GM12875 (cell line): ENCODE results near the gene WWTR1.

Experiments used
- H3K4me3 ChIP-seq: one replicate; pipeline ENCODE4 v1.5.1; 2011; ENCODE audit warnings: low read depth, low read length, control low read depth
- TF ChIP-seq, protein P1 (sequence below): IDR thresholded peaks from 2 replicates; pipeline ENCODE4 v1.5.1; 2011; ENCODE audit warnings: low read depth, mild to moderate bottlenecking, control low read depth, inconsistent platforms, low read length, moderate library complexity, borderline replicate concordance; ENCODE audit not compliant: insufficient read depth

WWTR1 gene

DNA sequence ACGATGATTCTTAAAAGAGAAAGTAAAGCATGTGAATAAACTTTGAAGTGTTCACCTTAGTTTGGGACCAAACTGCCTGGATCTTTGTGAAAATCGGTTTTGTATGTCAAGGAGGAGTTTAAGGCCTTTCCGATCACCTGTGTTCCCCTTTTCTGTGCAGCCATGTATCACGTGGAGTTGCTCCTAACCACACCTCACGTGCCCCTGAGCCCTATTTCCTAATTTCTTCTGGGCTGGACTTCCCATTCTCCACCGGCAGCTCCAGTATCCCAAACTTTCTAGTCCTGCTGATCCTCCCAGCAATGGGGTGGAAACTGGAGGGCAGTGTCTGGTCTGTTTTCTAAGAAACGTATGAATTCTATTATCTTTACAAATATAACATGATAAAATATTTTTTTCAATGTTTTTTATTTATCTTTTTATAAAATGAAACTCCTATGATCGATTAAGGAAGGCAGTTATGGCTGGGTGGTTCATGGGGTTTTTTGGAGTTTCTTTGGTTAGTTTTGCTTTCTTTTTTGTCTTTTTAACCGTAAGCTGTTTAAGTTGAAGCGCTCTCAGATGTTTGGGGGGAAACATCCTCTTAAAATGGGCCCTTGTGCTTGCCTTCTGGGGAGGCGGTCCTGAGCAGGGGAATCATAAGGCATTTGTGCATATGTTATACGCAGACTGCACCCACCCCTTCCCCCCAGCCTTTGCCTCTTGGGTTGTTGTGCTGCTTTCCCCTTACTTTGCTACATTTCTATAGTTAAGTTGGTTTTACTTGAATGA is 43.6 kb upstream of the WWTR1 start:
- TF ChIP-seq, protein P1, sequence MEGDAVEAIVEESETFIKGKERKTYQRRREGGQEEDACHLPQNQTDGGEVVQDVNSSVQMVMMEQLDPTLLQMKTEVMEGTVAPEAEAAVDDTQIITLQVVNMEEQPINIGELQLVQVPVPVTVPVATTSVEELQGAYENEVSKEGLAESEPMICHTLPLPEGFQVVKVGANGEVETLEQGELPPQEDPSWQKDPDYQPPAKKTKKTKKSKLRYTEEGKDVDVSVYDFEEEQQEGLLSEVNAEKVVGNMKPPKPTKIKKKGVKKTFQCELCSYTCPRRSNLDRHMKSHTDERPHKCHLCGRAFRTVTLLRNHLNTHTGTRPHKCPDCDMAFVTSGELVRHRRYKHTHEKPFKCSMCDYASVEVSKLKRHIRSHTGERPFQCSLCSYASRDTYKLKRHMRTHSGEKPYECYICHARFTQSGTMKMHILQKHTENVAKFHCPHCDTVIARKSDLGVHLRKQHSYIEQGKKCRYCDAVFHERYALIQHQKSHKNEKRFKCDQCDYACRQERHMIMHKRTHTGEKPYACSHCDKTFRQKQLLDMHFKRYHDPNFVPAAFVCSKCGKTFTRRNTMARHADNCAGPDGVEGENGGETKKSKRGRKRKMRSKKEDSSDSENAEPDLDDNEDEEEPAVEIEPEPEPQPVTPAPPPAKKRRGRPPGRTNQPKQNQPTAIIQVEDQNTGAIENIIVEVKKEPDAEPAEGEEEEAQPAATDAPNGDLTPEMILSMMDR = no peak
- H3K4me3 ChIP-seq = no peak overlapping the region

DNA sequence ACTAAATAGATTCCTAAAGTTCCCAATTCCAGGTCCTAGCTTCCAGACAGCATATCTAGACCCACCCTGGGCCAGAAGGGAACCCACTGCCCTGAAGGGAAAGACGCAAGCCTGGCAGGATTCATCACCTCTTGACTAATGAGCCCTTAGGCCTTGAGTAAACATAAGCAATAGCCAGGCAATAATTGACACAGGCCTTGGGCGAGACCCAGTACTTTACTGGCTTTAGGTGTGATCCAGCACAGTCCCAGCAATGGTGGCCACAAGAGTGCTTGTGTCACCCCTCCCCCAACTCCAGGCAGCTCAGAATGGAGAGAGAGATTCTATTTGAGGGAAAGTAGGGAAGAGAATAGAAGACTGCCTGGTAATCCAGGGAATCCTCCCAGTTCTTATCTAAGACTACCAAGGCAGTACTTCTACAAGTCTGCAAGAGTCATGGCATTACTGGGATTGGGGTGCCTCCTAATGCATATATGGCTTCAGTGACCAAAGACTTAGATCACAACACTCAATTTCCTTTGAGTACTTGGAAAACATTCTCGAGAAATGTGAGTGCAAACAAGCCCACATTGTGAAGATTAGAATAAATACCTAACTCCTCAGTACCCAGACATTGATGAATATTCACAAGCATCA is 30.4 kb upstream of the WWTR1 start:
- TF ChIP-seq, protein P1 = no peak

DNA sequence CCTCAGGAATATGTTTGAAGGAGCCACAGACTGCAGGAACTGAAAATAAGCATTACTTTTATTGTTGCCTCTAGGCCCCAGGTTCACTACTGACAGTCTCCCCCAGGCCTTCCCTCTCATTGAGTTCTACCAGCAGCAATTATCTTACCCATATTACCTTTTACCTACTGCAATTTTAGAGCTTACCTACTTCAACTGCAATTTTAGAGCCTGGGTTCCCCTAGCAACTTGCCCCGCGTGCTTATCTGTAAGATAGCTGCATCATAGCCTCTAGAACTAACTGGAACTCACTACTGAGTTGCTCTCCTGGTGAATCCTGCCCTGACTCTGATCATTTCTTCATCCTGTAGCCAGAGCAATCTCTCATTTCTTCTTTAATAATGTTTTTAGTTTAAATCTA is 29.2 kb upstream of the WWTR1 start:
- no peak overlapping the region for H3K4me3 ChIP-seq
- TF ChIP-seq, protein P1 = no peak

More for the DNA sequence above, 30.4 kb upstream of the WWTR1 start:
- no peak overlapping the region for H3K4me3 ChIP-seq

DNA sequence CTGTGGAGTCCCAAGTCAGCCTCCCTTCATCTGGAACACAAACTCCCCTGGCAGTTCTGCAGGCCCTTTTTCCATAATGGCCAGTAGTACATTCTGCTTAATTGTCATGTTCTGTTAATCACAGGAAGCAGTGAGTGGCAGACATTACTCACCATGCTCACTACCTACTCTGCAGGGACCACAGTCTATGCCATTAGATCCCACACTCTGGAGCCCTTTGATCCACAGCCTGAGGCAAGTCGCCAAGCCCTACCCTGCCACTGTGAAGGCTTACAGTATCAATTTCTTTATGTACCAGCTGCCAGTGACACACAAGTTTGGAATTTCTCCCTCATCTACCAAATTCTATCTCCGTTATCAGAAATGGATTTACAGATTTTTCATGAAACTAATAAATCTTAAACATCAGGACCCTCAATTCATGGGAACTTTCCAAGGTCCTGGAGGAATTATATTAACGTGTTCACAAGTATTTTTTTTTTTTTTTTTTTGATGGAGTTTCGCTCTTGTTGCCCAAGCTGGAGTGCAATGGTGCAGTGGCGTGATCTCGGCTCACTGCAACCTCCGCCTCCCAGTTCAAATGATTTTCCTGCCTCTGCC is 20.6 kb upstream of the WWTR1 start:
- TF ChIP-seq, protein P1 = no peak
- no peak overlapping the region for H3K4me3 ChIP-seq

DNA sequence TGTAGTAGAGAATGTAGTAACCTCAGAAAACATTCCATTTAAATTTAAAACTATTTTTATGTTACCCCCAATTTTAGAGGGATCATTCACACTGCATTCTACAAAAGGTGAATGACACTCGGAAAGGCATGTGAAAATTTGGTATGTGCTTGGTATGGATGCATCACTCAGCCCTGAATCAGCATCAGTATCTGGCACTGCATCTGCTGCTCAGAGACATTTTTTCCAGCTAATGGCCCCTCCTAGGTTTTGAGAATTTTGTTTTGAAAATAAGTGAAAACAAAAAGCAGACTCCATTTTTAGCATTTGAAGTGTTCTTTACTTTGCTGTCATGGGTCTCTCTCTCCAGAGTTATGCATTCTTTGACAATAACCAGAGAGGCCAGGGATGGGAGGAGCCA is 15.6 kb upstream of the WWTR1 start:
- TF ChIP-seq, protein P1 = no peak
- H3K4me3 ChIP-seq = no peak overlapping the region

DNA sequence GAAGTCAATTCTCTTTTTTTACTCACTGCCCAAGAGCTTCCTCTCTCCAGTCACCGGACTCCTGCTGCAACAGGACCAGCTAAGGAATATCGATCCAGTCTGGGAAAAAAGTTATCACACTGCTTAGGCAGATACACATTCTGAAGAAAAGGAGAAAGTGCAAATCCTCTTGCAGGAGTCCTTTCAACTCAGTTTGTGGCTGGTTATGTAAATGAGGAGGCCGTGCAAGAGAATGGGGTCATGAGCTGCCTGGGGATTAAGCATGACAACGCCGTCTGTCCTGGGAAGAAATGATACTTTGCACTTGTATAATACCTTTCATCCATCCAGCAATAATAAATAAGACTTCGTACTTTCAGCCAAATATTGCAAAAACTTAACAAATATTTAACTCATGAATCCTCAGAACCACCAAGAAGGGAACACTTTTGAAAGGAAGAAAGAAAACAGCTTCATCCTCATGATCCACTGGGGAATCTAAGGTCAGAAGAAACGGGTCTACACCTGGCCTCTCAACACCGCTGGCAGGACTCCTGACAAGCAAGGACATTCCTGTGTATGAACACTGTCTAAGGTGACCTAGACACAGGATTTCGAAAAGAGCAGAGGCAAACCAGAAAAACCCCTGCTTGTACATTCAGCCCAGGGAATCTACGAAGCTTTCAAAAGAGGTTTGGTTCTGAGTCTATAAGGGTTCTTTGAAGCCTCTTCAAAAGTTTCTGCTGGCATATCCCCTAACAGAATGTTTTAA is 13.1 kb upstream of the WWTR1 start:
- H3K4me3 ChIP-seq = no peak overlapping the region
- TF ChIP-seq, protein P1 = no peak
